Cerebellar cortex (tissue), 1 donor: ENCODE data around the gene ADAM23.

Experiments
- DNase-seq: peaks from one replicate; pipeline ENCODE4 v3.0.0-alpha.2; 2015; ENCODE audit warnings: low spot score

The ADAM23 gene

GRCh38 chr2:206511283-206511682 lies 68.0 kb downstream of the ADAM23 start:
- DNase-seq = no peak

GRCh38 chr2:206512999-206513398 lies 69.7 kb downstream of the ADAM23 start:
- no peak for DNase-seq

GRCh38 chr2:206515580-206515979 lies 72.2 kb downstream of the ADAM23 start:
- DNase-seq = no peak

GRCh38 chr2:206518997-206519396 lies 75.7 kb downstream of the ADAM23 start:
- DNase-seq = no peak

GRCh38 chr2:206520450-206520849 lies 77.1 kb downstream of the ADAM23 start:
- peak; percentile 11 for DNase-seq

- DNase-seq = no peak
Measured at GRCh38 chr2:206521115-206521514, 77.8 kb downstream of the ADAM23 start.

GRCh38 chr2:206521612-206522011 lies 78.3 kb downstream of the ADAM23 start:
- no peak for DNase-seq

- DNase-seq = peak; percentile 88
Measured at GRCh38 chr2:206526416-206526815, 83.1 kb downstream of the ADAM23 start.

- DNase-seq = no peak
Measured at GRCh38 chr2:206527153-206527552, 83.8 kb downstream of the ADAM23 start.

- no peak for DNase-seq
Measured at GRCh38 chr2:206530727-206531126, 87.4 kb downstream of the ADAM23 start.

GRCh38 chr2:206531996-206532543 lies 88.7 kb downstream of the ADAM23 start:
- peak; percentile 12 for DNase-seq

GRCh38 chr2:206533977-206534376 lies 90.6 kb downstream of the ADAM23 start:
- no peak for DNase-seq

GRCh38 chr2:206535260-206535986 lies 92.1 kb downstream of the ADAM23 start:
- DNase-seq = no peak

GRCh38 chr2:206540757-206541156 lies 97.4 kb downstream of the ADAM23 start:
- no peak for DNase-seq

GRCh38 chr2:206543073-206543472 lies 99.7 kb downstream of the ADAM23 start:
- DNase-seq = no peak

- DNase-seq = no peak
Measured at GRCh38 chr2:206548383-206548782, 105.1 kb downstream of the ADAM23 start.

- DNase-seq = no peak
Measured at GRCh38 chr2:206555721-206556120, 112.4 kb downstream of the ADAM23 start.

- peak; percentile 63 for DNase-seq
Measured at GRCh38 chr2:206556357-206556949, 113.1 kb downstream of the ADAM23 start.

GRCh38 chr2:206557321-206557720 lies 114.0 kb downstream of the ADAM23 start:
- DNase-seq = no peak

GRCh38 chr2:206558492-206558891 lies 115.2 kb downstream of the ADAM23 start:
- DNase-seq = no peak

GRCh38 chr2:206561962-206562361 lies 118.6 kb downstream of the ADAM23 start:
- no peak for DNase-seq

GRCh38 chr2:206562375-206562774 lies 119.0 kb downstream of the ADAM23 start:
- no peak for DNase-seq

GRCh38 chr2:206563374-206563773 lies 120.0 kb downstream of the ADAM23 start:
- DNase-seq = no peak

GRCh38 chr2:206565666-206566065 lies 122.3 kb downstream of the ADAM23 start:
- peak; percentile 62 for DNase-seq
